MM.1S (cell line): ENCODE data around the gene ARID3C.

Experiments used
- EZH2 ChIP-seq: fragments of 300-600 bp; sonication (generic); optimal IDR thresholded peaks from 2 replicates; pipeline ENCODE3; 2017; ENCODE audit warnings: low read depth, mild to moderate bottlenecking, antibody characterized with exemption, low read length, mixed read lengths
- TF ChIP-seq, protein P1 (sequence below): fragments of 300-600 bp; sonication (generic); IDR thresholded peaks from 2 replicates; pipeline ENCODE4 v1.5.1; 2016; ENCODE audit warnings: antibody characterized with exemption, low read length, mixed read lengths

DNA sequence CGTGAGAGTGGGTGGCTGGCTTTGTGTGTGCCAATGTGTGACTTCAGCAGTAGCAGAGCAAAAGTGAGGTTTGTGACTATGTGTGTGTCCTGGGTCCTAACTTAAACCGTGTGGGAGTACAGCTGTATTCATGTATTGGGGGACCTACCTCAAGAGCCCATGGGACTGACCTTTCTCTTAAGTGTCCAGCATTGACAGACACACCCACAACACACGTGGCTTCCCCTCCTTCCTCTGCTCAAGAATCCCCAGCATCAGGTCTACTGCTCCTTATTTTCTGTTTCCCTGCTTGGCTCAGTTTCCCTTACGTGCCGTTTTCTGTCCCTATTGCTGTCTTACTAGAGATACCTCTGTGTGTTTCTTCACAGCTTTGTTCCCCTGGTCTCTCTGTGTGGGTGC lies 23.7 kb upstream of the ARID3C start:
- TF ChIP-seq, protein P1, sequence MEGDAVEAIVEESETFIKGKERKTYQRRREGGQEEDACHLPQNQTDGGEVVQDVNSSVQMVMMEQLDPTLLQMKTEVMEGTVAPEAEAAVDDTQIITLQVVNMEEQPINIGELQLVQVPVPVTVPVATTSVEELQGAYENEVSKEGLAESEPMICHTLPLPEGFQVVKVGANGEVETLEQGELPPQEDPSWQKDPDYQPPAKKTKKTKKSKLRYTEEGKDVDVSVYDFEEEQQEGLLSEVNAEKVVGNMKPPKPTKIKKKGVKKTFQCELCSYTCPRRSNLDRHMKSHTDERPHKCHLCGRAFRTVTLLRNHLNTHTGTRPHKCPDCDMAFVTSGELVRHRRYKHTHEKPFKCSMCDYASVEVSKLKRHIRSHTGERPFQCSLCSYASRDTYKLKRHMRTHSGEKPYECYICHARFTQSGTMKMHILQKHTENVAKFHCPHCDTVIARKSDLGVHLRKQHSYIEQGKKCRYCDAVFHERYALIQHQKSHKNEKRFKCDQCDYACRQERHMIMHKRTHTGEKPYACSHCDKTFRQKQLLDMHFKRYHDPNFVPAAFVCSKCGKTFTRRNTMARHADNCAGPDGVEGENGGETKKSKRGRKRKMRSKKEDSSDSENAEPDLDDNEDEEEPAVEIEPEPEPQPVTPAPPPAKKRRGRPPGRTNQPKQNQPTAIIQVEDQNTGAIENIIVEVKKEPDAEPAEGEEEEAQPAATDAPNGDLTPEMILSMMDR = no peak
- TF ChIP-seq EZH2 = no peak
